H9 (cell line): ENCODE data around the gene RAET1L. TPM values are rescaled to one million over a fixed set of nuclear protein-coding genes. Genes with fewer than 3 reads are reported as not detected.
A peak's percentile ranks its signal among the peaks of the same experiment; 100 is the strongest.

Experiments used
- DNase-seq: peaks from one replicate; pipeline ENCODE4 v3.0.0-alpha.2; 2017
- H2AFZ ChIP-seq: one replicate; pipeline ENCODE4 v1.6.1; 2013; ENCODE audit warnings: mild to moderate bottlenecking, low read length, control low read depth, moderate library complexity
- H2AK5ac ChIP-seq: 2 replicates; pipeline ENCODE4 v1.6.1; 2013; ENCODE audit warnings: low read length, control low read depth, mixed read lengths; ENCODE audit not compliant: insufficient read length
- H2BK120ac ChIP-seq: one replicate; pipeline ENCODE4 v1.6.1; 2013; ENCODE audit warnings: low read depth, mild to moderate bottlenecking, low read length, control low read depth, inconsistent platforms; ENCODE audit not compliant: poor library complexity, severe bottlenecking
- H2BK12ac ChIP-seq: 2 replicates; pipeline ENCODE4 v1.6.1; 2013; ENCODE audit warnings: low read length, control low read depth, mixed read lengths, low read depth; ENCODE audit not compliant: insufficient read length
- H2BK15ac ChIP-seq: 2 replicates; pipeline ENCODE4 v1.6.1; 2013; ENCODE audit warnings: low read depth, low read length, control low read depth
- H2BK20ac ChIP-seq: one replicate; pipeline ENCODE4 v1.6.1; 2013; ENCODE audit warnings: low read depth, mild to moderate bottlenecking, low read length, control low read depth, inconsistent platforms; ENCODE audit not compliant: poor library complexity, severe bottlenecking
- H2BK5ac ChIP-seq: 2 replicates; pipeline ENCODE4 v1.6.1; 2013; ENCODE audit warnings: low read length, control low read depth, mixed read lengths; ENCODE audit not compliant: insufficient read length
- H3K14ac ChIP-seq: 2 replicates; pipeline ENCODE4 v1.6.1; 2013; ENCODE audit warnings: low read length, control low read depth; ENCODE audit not compliant: insufficient read depth
- H3K18ac ChIP-seq: 2 replicates; pipeline ENCODE4 v1.6.1; 2013; ENCODE audit warnings: low read depth, mild to moderate bottlenecking, mixed read lengths, low read length, control low read depth; ENCODE audit not compliant: insufficient read length
- H3K23ac ChIP-seq: 2 replicates; pipeline ENCODE4 v1.6.1; 2013; ENCODE audit warnings: low read length, control low read depth, mixed read lengths, low read depth; ENCODE audit not compliant: insufficient read length
- H3K23me2 ChIP-seq: 2 replicates; pipeline ENCODE4 v1.6.1; 2013; ENCODE audit warnings: low read depth, mild to moderate bottlenecking, mixed read lengths, low read length, control low read depth; ENCODE audit not compliant: insufficient read length, poor library complexity, severe bottlenecking
- H3K27ac ChIP-seq: 2 replicates; pipeline ENCODE4 v1.5.1; 2013; ENCODE audit warnings: low read length, control low read depth, mixed read lengths, low read depth; ENCODE audit not compliant: insufficient read length
- H3K27me3 ChIP-seq: 2 replicates; pipeline ENCODE4 v1.6.1; 2013; ENCODE audit warnings: low read length, control low read depth, inconsistent platforms; ENCODE audit not compliant: insufficient read depth
- H3K4ac ChIP-seq: 2 replicates; pipeline ENCODE4 v1.6.1; 2013; ENCODE audit warnings: low read depth, mild to moderate bottlenecking, control low read depth, inconsistent platforms, low read length, moderate library complexity
- H3K4me1 ChIP-seq: 2 replicates; pipeline ENCODE4 v1.6.1; 2013; ENCODE audit warnings: low read length, control low read depth, inconsistent platforms; ENCODE audit not compliant: insufficient read depth
- H3K4me2 ChIP-seq: 2 replicates; pipeline ENCODE4 v1.6.1; 2013; ENCODE audit warnings: low read length, control low read depth, mixed read lengths; ENCODE audit not compliant: insufficient read length, insufficient read depth
- H3K56ac ChIP-seq: 2 replicates; pipeline ENCODE4 v1.6.1; 2013; ENCODE audit warnings: low read depth, mild to moderate bottlenecking, mixed read lengths, low read length, control low read depth; ENCODE audit not compliant: insufficient read length
- H3K79me1 ChIP-seq: 2 replicates; pipeline ENCODE4 v1.6.1; 2013; ENCODE audit warnings: low read depth, mild to moderate bottlenecking, moderate library complexity, low read length, control low read depth, inconsistent platforms; ENCODE audit not compliant: insufficient read depth, poor library complexity, severe bottlenecking
- H3K79me2 ChIP-seq: 2 replicates; pipeline ENCODE4 v1.6.1; 2013; ENCODE audit warnings: low read length, control low read depth, inconsistent platforms; ENCODE audit not compliant: insufficient read depth
- H3K9ac ChIP-seq: 2 replicates; pipeline ENCODE4 v1.6.1; 2013; ENCODE audit warnings: low read length, control low read depth, mixed read lengths; ENCODE audit not compliant: insufficient read length; ENCODE audit errors: extremely low read depth
- H3K9me3 ChIP-seq: one replicate; pipeline ENCODE4 v1.6.1; 2013; ENCODE audit warnings: low read depth, low read length, inconsistent platforms; ENCODE audit not compliant: control insufficient read depth
- H3T11ph ChIP-seq: one replicate; pipeline ENCODE4 v1.6.1; 2013; ENCODE audit warnings: mild to moderate bottlenecking, low read length, control low read depth, inconsistent platforms
- H4K20me1 ChIP-seq: one replicate; pipeline ENCODE4 v1.6.1; 2013; ENCODE audit not compliant: control insufficient read depth, insufficient read length, insufficient read depth
- H4K5ac ChIP-seq: 2 replicates; pipeline ENCODE4 v1.6.1; 2013; ENCODE audit warnings: low read depth, mild to moderate bottlenecking, mixed read lengths, low read length, control low read depth; ENCODE audit not compliant: insufficient read length
- H4K8ac ChIP-seq: replicated peaks from 2 replicates; pipeline ENCODE4 v1.6.1; 2013; ENCODE audit warnings: low read length, control low read depth, mixed read lengths, low read depth; ENCODE audit not compliant: insufficient read length
- H4K91ac ChIP-seq: 2 replicates; pipeline ENCODE4 v1.6.1; 2013; ENCODE audit warnings: low read depth, mild to moderate bottlenecking, moderate library complexity, mixed read lengths, low read length, control low read depth; ENCODE audit not compliant: insufficient read length
- H3K27ac Mint-ChIP-seq, 3 experiments: 2 replicates in 2 of 3; 3 replicates in 1 of 3; pipeline ENCODE4 v1.8.0; 2020 to 2021; ENCODE audit warnings: mixed read lengths in 3 of 3, mild to moderate bottlenecking in 1 of 3, moderate library complexity in 1 of 3
- H3K27me3 Mint-ChIP-seq: 2 replicates; pipeline ENCODE4 v1.8.0; 2021; ENCODE audit warnings: low read depth, mild to moderate bottlenecking, moderate library complexity, mixed read lengths
- H3K36me3 Mint-ChIP-seq, 3 experiments: 2 replicates in 2 of 3; 3 replicates in 1 of 3; pipeline ENCODE4 v1.8.0; 2020 to 2021; ENCODE audit warnings: low read depth in 3 of 3, mixed read lengths in 3 of 3; ENCODE audit not compliant: insufficient read depth in 1 of 3
- H3K4me1 Mint-ChIP-seq, 2 experiments: 2 replicates each; pipeline ENCODE4 v1.8.0; 2020; ENCODE audit warnings: mixed read lengths in 2 of 2
- H3K4me3 Mint-ChIP-seq, 2 experiments: 2 replicates in 1 of 2; 3 replicates in 1 of 2; pipeline ENCODE4 v1.8.0; 2020 to 2021; ENCODE audit warnings: mild to moderate bottlenecking in 2 of 2, mixed read lengths in 2 of 2, moderate library complexity in 1 of 2
- H3K9me3 Mint-ChIP-seq, 2 experiments: 2 replicates in 1 of 2; 3 replicates in 1 of 2; pipeline ENCODE4 v1.8.0; 2020; ENCODE audit warnings: mild to moderate bottlenecking in 2 of 2, mixed read lengths in 2 of 2, moderate library complexity in 1 of 2
- WGBS: extraction: QIAGEN DNeasy Blood & Tissue Kit; methylation state at CpG from one replicate; pipeline ENCODE4 v1.1.7; 2013; ENCODE audit warnings: missing lambda C conversion rate, low lambda C conversion rate, mixed read lengths; ENCODE audit not compliant: insufficient read length; ENCODE audit errors: extremely low coverage; 5-methylcytosine and 5-hydroxymethylcytosine counted together
- total RNA-seq: library from RNA; stranded (reverse); gene quantifications from 2 replicates; pipeline ENCODE4 v1.2.1, GENCODE V29; 2021
- TF ChIP-seq, protein P1 (sequence below): fragments of 200-600 bp; sonication (generic); conservative IDR thresholded peaks from 3 replicates; pipeline ENCODE4 v1.8.0; 2021; ENCODE audit warnings: antibody characterized with exemption, mild to moderate bottlenecking

Gene RAET1L
- total RNA-seq, 1 experiment from 2014 or later = not detected

DNA sequence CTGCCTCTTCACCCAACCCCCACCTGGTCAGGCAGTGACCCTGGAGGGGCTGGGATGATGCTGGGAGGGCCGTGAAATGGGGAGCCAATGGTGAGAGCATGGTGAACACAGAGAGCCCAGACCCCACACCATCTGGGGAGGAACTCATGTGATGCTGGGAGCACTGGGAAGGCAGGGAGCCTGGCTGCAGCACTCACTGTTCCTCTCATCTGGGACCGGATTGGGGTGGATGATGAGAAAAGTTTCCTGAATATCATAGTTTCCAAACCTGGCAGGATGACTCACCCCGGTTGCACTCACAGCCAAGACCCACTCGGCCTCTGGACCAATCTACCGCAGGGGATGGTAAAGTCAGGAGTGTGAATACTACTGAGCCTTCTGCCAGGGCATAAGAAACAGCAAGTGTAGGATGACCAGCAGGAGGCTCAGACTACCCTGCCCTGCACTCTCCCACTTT, 39.8 kb downstream of the RAET1L start:
- Histone ChIP-seq H3K56ac (no peak overlapping the region), H2BK120ac (no peak overlapping the region), H2BK5ac (no peak overlapping the region), H4K5ac (no peak overlapping the region), H4K8ac (no peak overlapping the region), H3K9ac (no peak overlapping the region), H4K20me1 (no peaks in the 10 kb centered on the region), H3T11ph (no peak overlapping the region), H3K4me1 (no peaks in the 10 kb centered on the region), H3K4ac (no peak overlapping the region), H3K79me2 (no peaks in the 10 kb centered on the region), H3K27me3 (peaks cover 84% of the 10 kb centered on the region), H2BK12ac (no peak overlapping the region), H3K9me3 (no peaks in the 10 kb centered on the region), H3K23me2 (peaks cover 3% of the 10 kb centered on the region), H2BK15ac (no peak overlapping the region), H3K23ac (no peak overlapping the region), H3K27ac (no peak overlapping the region), H2AFZ (no peak overlapping the region), H4K91ac (no peak overlapping the region), H3K18ac (no peak overlapping the region), H2BK20ac (no peak overlapping the region), H3K4me2 (no peak overlapping the region), H3K79me1 (no peaks in the 10 kb centered on the region), H2AK5ac (no peak overlapping the region), H3K14ac (no peak overlapping the region)
- peaks cover 99% of the 10 kb centered on the region for H3K27me3 Mint-ChIP-seq
- H3K9me3 Mint-ChIP-seq = peaks cover 0 to 13% of the 10 kb centered on the region in 2 experiments; a peak in 3 of 5 replicates
- DNase-seq = no peak
- TF ChIP-seq, protein P1, sequence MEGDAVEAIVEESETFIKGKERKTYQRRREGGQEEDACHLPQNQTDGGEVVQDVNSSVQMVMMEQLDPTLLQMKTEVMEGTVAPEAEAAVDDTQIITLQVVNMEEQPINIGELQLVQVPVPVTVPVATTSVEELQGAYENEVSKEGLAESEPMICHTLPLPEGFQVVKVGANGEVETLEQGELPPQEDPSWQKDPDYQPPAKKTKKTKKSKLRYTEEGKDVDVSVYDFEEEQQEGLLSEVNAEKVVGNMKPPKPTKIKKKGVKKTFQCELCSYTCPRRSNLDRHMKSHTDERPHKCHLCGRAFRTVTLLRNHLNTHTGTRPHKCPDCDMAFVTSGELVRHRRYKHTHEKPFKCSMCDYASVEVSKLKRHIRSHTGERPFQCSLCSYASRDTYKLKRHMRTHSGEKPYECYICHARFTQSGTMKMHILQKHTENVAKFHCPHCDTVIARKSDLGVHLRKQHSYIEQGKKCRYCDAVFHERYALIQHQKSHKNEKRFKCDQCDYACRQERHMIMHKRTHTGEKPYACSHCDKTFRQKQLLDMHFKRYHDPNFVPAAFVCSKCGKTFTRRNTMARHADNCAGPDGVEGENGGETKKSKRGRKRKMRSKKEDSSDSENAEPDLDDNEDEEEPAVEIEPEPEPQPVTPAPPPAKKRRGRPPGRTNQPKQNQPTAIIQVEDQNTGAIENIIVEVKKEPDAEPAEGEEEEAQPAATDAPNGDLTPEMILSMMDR = no peak
- no peak overlapping the region for H3K4me3 Mint-ChIP-seq
- peak overlapping the region in 1 of 3 experiments; percentile 31; a peak in 1 of 7 replicates for H3K27ac Mint-ChIP-seq
- no peaks in the 10 kb centered on the region; a peak in 2 of 7 replicates for H3K36me3 Mint-ChIP-seq
- peaks cover 20 to 35% of the 10 kb centered on the region in 2 experiments for H3K4me1 Mint-ChIP-seq
- WGBS = no CpG with 5 or more reads among the region's 5 CpGs
